Right lobe of liver (tissue), 4 donors: Measurements from ENCODE around the gene ING1.

Source experiments
- POLR2A ChIP-seq: fragments of 450-650 bp; IDR thresholded peaks from one replicate; pipeline ENCODE4 v1.6.1; 2017; ENCODE audit warnings: antibody characterized with exemption, mild to moderate bottlenecking
- TF ChIP-seq, protein P1 (sequence below), 4 donors: fragments of 200-600 bp in 3 of 4; fragments of 450-650 bp in 1 of 4; IDR thresholded peaks; one replicate each; pipeline versions ENCODE4 v1.5.1 to v1.8.0; 2016 to 2022; ENCODE audit warnings: antibody characterized with exemption in 4 of 4, mild to moderate bottlenecking in 2 of 4
- donor health status: DM: no; HTN: no; CAD: no.
- donor health status: DM: no; HTN: no; CAD: no.
- donor health status: DM: no; HTN: yes; CAD: no.

DNA sequence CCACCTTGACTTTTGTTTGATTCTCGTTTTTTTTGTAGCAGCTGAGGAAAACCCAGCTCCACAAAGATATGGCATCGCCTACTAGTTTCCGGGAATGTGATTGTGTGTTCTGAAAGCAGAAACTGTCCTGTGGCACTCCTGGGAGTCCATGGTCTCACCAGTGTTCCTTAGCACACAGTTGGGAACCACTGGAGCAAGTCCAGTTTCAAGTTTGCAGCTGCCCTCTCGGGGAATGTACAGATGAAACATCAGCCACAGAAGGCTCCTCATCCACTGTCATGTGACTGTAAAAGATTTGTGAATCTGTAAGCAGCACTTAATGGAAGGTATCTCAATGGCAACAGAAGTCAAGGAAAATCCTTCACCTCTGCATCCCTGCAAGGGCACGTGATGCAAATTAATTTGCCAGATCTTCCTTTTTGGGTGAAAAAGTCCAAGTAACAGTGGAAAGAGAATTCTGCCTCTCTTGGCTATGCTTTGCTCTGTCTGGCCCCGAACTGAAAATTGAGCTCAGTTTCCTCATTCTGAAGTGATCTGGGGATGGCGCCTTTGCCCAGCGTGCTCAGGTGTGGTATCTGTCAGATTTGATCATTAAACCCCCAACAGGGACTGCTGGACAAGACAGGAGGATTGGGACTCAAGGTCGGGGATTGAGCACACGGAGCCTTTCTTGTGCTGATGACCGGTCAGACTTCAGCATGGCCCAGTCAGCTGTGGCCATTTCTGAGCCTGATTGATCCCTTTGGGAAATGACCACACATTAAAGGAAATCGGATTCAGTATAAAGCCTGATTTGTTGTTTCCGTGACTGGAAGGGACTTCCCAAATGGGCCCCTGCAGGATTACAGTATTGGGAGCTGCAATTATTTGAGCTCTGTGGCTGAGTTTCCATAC, 58.8 kb downstream of the ING1 start:
- TF ChIP-seq, protein P1, sequence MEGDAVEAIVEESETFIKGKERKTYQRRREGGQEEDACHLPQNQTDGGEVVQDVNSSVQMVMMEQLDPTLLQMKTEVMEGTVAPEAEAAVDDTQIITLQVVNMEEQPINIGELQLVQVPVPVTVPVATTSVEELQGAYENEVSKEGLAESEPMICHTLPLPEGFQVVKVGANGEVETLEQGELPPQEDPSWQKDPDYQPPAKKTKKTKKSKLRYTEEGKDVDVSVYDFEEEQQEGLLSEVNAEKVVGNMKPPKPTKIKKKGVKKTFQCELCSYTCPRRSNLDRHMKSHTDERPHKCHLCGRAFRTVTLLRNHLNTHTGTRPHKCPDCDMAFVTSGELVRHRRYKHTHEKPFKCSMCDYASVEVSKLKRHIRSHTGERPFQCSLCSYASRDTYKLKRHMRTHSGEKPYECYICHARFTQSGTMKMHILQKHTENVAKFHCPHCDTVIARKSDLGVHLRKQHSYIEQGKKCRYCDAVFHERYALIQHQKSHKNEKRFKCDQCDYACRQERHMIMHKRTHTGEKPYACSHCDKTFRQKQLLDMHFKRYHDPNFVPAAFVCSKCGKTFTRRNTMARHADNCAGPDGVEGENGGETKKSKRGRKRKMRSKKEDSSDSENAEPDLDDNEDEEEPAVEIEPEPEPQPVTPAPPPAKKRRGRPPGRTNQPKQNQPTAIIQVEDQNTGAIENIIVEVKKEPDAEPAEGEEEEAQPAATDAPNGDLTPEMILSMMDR (IDR thresholded peaks at IDR 0.05) = no peak
- no peak for TF ChIP-seq POLR2A
